CD4-positive, alpha-beta T cell treated with Interleukin-15 for 1 hour (primary cell): Measurements from ENCODE around the gene FBXO45.
"Not testable (repeated sequence)": the region's sequence is repeated elsewhere in the genome, so short reads cannot be mapped to it uniquely, and the experiment has no call there.

ENCODE experiments used
- DNase-seq: peaks from one replicate; pipeline ENCODE4 v3.0.0-alpha.2; 2020

Gene FBXO45

GRCh38 chr3:196620161-196620604 is 51.7 kb downstream of the FBXO45 start:
- peak; percentile 73 for DNase-seq

- no peak for DNase-seq
These were observed 52.2 kb downstream of the FBXO45 start for GRCh38 chr3:196620684-196621083.

- DNase-seq, result no peak
These were observed 53.2 kb downstream of the FBXO45 start for GRCh38 chr3:196621611-196622010.

- peak; percentile 63 for DNase-seq
These were observed 55.8 kb downstream of the FBXO45 start for GRCh38 chr3:196624067-196624790.

- DNase-seq, result peak; percentile 44
These were observed 56.4 kb downstream of the FBXO45 start for GRCh38 chr3:196624907-196625306.

- no peak for DNase-seq
These were observed 56.9 kb downstream of the FBXO45 start for GRCh38 chr3:196625331-196625730.

- no peak for DNase-seq
These were observed 59.4 kb downstream of the FBXO45 start for GRCh38 chr3:196627918-196628231.

- DNase-seq, result no peak
These were observed 60.8 kb downstream of the FBXO45 start for GRCh38 chr3:196629228-196629627.

GRCh38 chr3:196631682-196632045 is 63.2 kb downstream of the FBXO45 start:
- no peak for DNase-seq

- DNase-seq, result peak; percentile 90
These were observed 63.7 kb downstream of the FBXO45 start for GRCh38 chr3:196632046-196632751.

- DNase-seq, result no peak
These were observed 65.2 kb downstream of the FBXO45 start for GRCh38 chr3:196633555-196634151.

GRCh38 chr3:196634224-196634623 is 65.8 kb downstream of the FBXO45 start:
- DNase-seq, result peak; percentile 60

GRCh38 chr3:196634829-196635228 is 66.4 kb downstream of the FBXO45 start:
- no peak for DNase-seq

- DNase-seq, result no peak
These were observed 68.2 kb downstream of the FBXO45 start for GRCh38 chr3:196636369-196637349.

- DNase-seq, result not testable (repeated sequence)
These were observed 69.5 kb downstream of the FBXO45 start for GRCh38 chr3:196637941-196638340.
